IPS-20b (cell line): Measurements from ENCODE around the gene PAH.

ENCODE experiments used
- H3K27ac ChIP-seq: one replicate; pipeline ENCODE4 v1.5.1; 2013; ENCODE audit warnings: low read length
- H3K27me3 ChIP-seq: 2 replicates; pipeline ENCODE4 v1.6.1; 2013; ENCODE audit warnings: mild to moderate bottlenecking, low read length, inconsistent platforms; ENCODE audit not compliant: insufficient read depth
- H3K36me3 ChIP-seq: 2 replicates; pipeline ENCODE4 v1.6.1; 2013; ENCODE audit warnings: low read depth, mild to moderate bottlenecking, inconsistent platforms, low read length, moderate library complexity; ENCODE audit not compliant: insufficient read depth
- H3K4me1 ChIP-seq: 2 replicates; pipeline ENCODE4 v1.6.1; 2013; ENCODE audit warnings: mild to moderate bottlenecking, control low read depth, inconsistent platforms, low read length, moderate library complexity; ENCODE audit not compliant: insufficient read depth
- H3K4me3 ChIP-seq: 2 replicates; pipeline ENCODE4 v1.5.1; 2013; ENCODE audit warnings: mild to moderate bottlenecking, low read length, inconsistent platforms
- H3K9ac ChIP-seq: 2 replicates; pipeline ENCODE4 v1.6.1; 2013; ENCODE audit warnings: low read depth, mild to moderate bottlenecking, inconsistent platforms, low read length, moderate library complexity
- H3K9me3 ChIP-seq: 2 replicates; pipeline ENCODE4 v1.6.1; 2013; ENCODE audit warnings: mild to moderate bottlenecking, low read depth, low read length, inconsistent platforms; ENCODE audit not compliant: insufficient read depth

The PAH gene

GRCh38 chr12:102912258-102912657 is 4.8 kb downstream of the PAH start:
- no peak overlapping the region for H3K27ac ChIP-seq
- peaks cover 9% of the 10 kb centered on the region; the same call in 1 of the 2 replicates for H3K4me1 ChIP-seq
- no peak overlapping the region for H3K4me3 ChIP-seq
- 0 out of 2 replicates have a peak, but pooled peaks cover 8% of the 10 kb centered on the region for H3K27me3 ChIP-seq
- no peaks in the 10 kb centered on the region for H3K9me3 ChIP-seq
- no peaks in the 10 kb centered on the region for H3K36me3 ChIP-seq
- H3K9ac ChIP-seq = no peak overlapping the region

GRCh38 chr12:102911320-102911719 is 5.7 kb downstream of the PAH start:
- 0 out of 2 replicates have a peak, but pooled peaks cover 2% of the 10 kb centered on the region for H3K27me3 ChIP-seq
- no peaks in the 10 kb centered on the region for H3K36me3 ChIP-seq
- H3K4me3 ChIP-seq = no peak overlapping the region
- no peaks in the 10 kb centered on the region for H3K9me3 ChIP-seq
- no peak overlapping the region for H3K27ac ChIP-seq
- H3K4me1 ChIP-seq = 0 out of 2 replicates have a peak, but pooled peaks cover 3% of the 10 kb centered on the region
- H3K9ac ChIP-seq = no peak overlapping the region

DNA sequence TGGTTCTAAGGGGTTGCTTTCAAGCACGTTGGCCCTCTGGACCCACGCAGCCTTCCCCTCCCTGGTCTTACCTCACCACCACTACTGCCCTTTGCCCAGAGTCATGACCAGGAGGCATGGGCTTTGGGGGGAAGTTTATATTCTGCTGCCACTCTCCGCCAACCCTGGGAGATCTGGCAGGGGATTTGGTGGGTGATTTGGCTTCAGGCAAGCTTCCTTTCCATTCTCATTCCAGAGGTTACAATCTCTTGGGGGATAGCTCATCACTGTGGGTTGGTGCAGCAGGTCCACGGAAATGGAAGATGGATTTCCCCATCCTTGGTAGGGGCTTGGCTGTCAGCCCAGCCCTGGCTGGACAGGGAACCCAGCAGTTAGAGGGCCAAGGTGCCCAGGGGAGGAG is 6.3 kb downstream of the PAH start:
- 0 out of 2 replicates have a peak, but pooled peaks cover 3% of the 10 kb centered on the region for H3K4me1 ChIP-seq
- no peaks in the 10 kb centered on the region for H3K9me3 ChIP-seq
- H3K4me3 ChIP-seq = no peak overlapping the region
- no peak overlapping the region for H3K9ac ChIP-seq
- no peak overlapping the region for H3K27ac ChIP-seq
- H3K27me3 ChIP-seq = no peaks in the 10 kb centered on the region
- no peaks in the 10 kb centered on the region for H3K36me3 ChIP-seq

DNA sequence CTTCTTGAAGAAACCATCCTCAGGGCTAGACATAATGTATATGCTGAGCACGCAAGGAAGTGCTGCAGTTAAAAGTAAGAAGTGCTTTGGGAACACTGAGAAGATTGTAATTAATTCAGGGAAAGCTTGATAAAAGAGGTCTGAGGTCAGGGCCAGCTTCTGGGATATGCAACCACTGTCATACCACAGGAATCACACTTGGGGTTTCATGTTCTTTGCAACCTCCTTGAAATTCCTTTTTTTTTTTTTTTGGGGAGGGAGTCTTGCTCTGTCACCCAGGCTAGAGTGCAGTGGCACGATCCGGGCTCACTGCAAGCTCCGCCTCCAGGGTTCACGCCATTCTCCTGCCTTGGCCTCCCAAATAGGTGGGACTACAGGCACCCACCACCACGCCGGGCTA is 6.9 kb downstream of the PAH start:
- H3K9me3 ChIP-seq = no peaks in the 10 kb centered on the region

DNA sequence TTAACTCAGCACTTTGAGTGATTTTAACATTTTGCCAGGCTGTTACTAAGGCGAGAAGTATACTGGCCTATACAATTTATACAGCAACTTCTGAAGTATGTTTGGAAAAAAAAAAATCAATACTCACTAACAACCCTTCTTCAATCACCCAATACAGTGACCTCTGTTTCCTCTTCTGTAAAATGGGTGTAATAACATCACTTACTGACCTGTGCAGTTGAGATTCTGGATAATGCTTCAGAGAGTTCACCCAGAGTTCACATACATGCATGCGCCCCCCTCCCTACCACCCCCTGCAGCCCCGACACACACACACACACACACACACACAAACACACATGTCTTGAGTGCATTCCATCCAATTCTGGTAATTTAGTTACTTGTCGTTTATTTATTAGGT is 9.1 kb downstream of the PAH start:
- Histone ChIP-seq H3K27me3 (no peaks in the 10 kb centered on the region), H3K36me3 (no peaks in the 10 kb centered on the region), H3K9ac (no peak overlapping the region), H3K9me3 (no peaks in the 10 kb centered on the region), H3K27ac (no peak overlapping the region), H3K4me3 (no peak overlapping the region), H3K4me1 (no peaks in the 10 kb centered on the region)

More for the DNA sequence above, 6.9 kb downstream of the PAH start:
- Histone ChIP-seq H3K27ac (no peak overlapping the region), H3K4me1 (0 out of 2 replicates have a peak, but pooled peaks cover 3% of the 10 kb centered on the region), H3K36me3 (no peaks in the 10 kb centered on the region), H3K9ac (no peak overlapping the region), H3K27me3 (no peaks in the 10 kb centered on the region), H3K4me3 (no peak overlapping the region)

GRCh38 chr12:102905229-102905628 is 11.8 kb downstream of the PAH start:
- Histone ChIP-seq H3K27ac (no peak overlapping the region), H3K4me1 (no peaks in the 10 kb centered on the region), H3K36me3 (no peaks in the 10 kb centered on the region), H3K4me3 (no peak overlapping the region), H3K9me3 (no peaks in the 10 kb centered on the region), H3K27me3 (no peaks in the 10 kb centered on the region), H3K9ac (no peak overlapping the region)

DNA sequence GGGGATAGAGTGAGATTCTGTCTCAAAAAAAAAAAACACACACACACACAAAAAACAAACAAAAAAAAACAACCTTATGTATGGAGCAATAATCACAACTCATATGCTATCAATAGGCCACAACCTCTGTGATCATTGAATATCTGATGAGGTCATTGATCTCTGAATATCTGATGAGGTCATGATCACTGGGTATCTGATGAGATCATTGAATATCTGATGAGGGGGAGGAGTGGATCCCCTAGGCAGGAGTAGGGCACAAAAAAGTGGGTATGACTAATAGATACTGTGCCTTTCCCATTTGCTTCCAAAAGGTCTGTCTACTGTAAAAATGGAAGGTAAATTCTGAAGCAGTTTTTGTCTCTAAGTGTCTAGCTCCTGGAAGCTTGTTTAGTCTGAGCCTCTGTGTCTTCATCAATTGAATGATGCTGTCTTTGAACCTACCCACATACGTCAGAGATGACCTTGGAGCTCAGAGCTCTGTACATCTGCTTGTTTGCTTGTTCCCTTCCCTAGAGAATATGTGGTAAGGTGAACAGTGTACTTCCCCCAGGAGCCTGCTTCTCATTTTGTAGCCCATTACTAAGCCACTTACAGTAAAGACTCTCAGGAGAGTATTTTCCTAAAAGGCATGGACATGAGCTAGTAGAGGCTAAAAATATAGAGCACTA is 13.6 kb downstream of the PAH start:
- Histone ChIP-seq H3K9me3 (no peaks in the 10 kb centered on the region), H3K9ac (no peak overlapping the region), H3K4me1 (no peaks in the 10 kb centered on the region), H3K27ac (no peak overlapping the region), H3K4me3 (no peak overlapping the region), H3K36me3 (no peaks in the 10 kb centered on the region), H3K27me3 (no peaks in the 10 kb centered on the region)

GRCh38 chr12:102902093-102902492 is 15.0 kb downstream of the PAH start:
- Histone ChIP-seq H3K9me3 (no peaks in the 10 kb centered on the region), H3K27me3 (no peaks in the 10 kb centered on the region), H3K4me3 (no peak overlapping the region), H3K36me3 (no peaks in the 10 kb centered on the region), H3K4me1 (no peaks in the 10 kb centered on the region), H3K27ac (no peak overlapping the region), H3K9ac (no peak overlapping the region)

DNA sequence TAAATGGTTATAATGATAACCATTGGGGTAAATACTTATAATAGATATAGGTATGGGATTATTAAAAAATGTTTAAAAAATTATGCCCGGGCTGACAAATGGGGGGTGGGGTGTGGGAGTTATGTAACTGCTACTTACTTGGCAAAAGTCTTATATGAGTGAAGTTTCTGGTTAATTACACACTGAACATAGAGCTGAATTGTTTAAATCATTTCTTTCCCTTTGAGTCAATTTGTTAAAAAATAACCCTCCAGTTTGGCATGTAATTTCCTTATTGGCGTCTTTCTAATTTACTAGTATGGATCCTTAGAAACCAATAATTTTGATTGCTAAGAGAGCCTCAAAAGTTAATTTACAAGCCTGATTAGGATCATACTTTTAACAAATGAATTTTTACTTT is 16.7 kb downstream of the PAH start:
- Histone ChIP-seq H3K27me3 (no peaks in the 10 kb centered on the region), H3K9ac (no peak overlapping the region), H3K36me3 (no peaks in the 10 kb centered on the region), H3K4me1 (no peaks in the 10 kb centered on the region), H3K4me3 (no peak overlapping the region), H3K27ac (no peak overlapping the region), H3K9me3 (no peaks in the 10 kb centered on the region)

GRCh38 chr12:102896067-102896466 is 21.0 kb downstream of the PAH start:
- H3K9me3 ChIP-seq = no peaks in the 10 kb centered on the region
- no peaks in the 10 kb centered on the region for H3K36me3 ChIP-seq
- no peaks in the 10 kb centered on the region for H3K4me1 ChIP-seq
- H3K27ac ChIP-seq = no peak overlapping the region
- no peaks in the 10 kb centered on the region for H3K27me3 ChIP-seq
- no peak overlapping the region for H3K9ac ChIP-seq
- H3K4me3 ChIP-seq = no peak overlapping the region

GRCh38 chr12:102891756-102892155 is 25.3 kb downstream of the PAH start:
- H3K27ac ChIP-seq = no peak overlapping the region
- no peaks in the 10 kb centered on the region for H3K9me3 ChIP-seq
- H3K36me3 ChIP-seq = no peaks in the 10 kb centered on the region
- H3K4me3 ChIP-seq = no peak overlapping the region
- no peak overlapping the region for H3K9ac ChIP-seq
- H3K27me3 ChIP-seq = no peaks in the 10 kb centered on the region
- H3K4me1 ChIP-seq = peaks cover 7% of the 10 kb centered on the region; the same call in 1 of the 2 replicates

DNA sequence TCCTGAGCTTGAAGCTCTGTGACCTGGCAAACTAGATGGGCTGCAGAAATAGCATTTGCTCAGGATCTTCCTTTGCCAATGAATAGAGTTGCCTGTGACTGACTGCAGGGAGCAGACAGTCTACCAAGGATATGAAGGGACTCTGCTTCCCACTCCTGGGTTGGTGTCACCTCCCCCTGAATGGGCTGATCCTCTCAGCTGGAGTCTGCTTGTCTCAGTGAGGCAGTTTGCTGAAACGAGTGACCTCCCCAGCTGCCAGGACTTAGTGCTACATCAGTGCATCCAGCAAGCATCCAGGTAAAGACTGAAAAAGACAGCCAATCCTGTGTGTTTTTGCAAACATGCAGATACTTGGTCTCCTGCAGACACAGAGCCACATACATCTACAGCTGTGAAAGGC is 28.5 kb downstream of the PAH start:
- Histone ChIP-seq H3K27me3 (0 out of 2 replicates have a peak, but pooled peaks cover 5% of the 10 kb centered on the region), H3K4me3 (no peak overlapping the region), H3K9ac (no peak overlapping the region), H3K27ac (no peak overlapping the region), H3K9me3 (no peaks in the 10 kb centered on the region), H3K4me1 (peaks cover 7% of the 10 kb centered on the region; the same call in 1 of the 2 replicates), H3K36me3 (no peaks in the 10 kb centered on the region)
